GM21515 (cell line): ENCODE measurements around the gene CXCL17.
"Not testable (repeated sequence)": the region's sequence is repeated elsewhere in the genome, so short reads cannot be mapped to it uniquely, and the experiment has no call there.

ENCODE experiments used
- ATAC-seq: cut with Tn5 transposase; IDR thresholded peaks from one replicate; pipeline ENCODE4 v1.9.1; 2021; ENCODE audit not compliant: unreplicated experiment

CXCL17 gene

GRCh38 chr19:42466521-42467182 is 23.9 kb upstream of the CXCL17 start:
- ATAC-seq, result no peak

- no peak for ATAC-seq
These were observed 23.1 kb upstream of the CXCL17 start for GRCh38 chr19:42465827-42466280.

GRCh38 chr19:42461700-42462324 is 19.1 kb upstream of the CXCL17 start:
- ATAC-seq, result no peak

- ATAC-seq, result not testable (repeated sequence)
These were observed 18.5 kb upstream of the CXCL17 start for GRCh38 chr19:42461231-42461630.

- ATAC-seq, result no peak
These were observed 17.2 kb upstream of the CXCL17 start for GRCh38 chr19:42459926-42460325.

GRCh38 chr19:42455621-42456081 is 12.9 kb upstream of the CXCL17 start:
- ATAC-seq, result no peak

GRCh38 chr19:42455086-42455485 is 12.3 kb upstream of the CXCL17 start:
- no peak for ATAC-seq

- no peak for ATAC-seq
These were observed 9.8 kb upstream of the CXCL17 start for GRCh38 chr19:42452590-42452989.

- ATAC-seq, result peak; percentile 74
These were observed 7.7 kb upstream of the CXCL17 start for GRCh38 chr19:42450314-42450934.

- ATAC-seq, result not testable (repeated sequence)
These were observed 5.6 kb upstream of the CXCL17 start for GRCh38 chr19:42448306-42448705.

GRCh38 chr19:42445948-42446347 is 3.2 kb upstream of the CXCL17 start:
- ATAC-seq, result no peak

- no peak for ATAC-seq
These were observed 1.2 kb upstream of the CXCL17 start for GRCh38 chr19:42443944-42444398.

GRCh38 chr19:42441049-42441445 is 1.7 kb downstream of the CXCL17 start:
- no peak for ATAC-seq

GRCh38 chr19:42440357-42441048 is 2.2 kb downstream of the CXCL17 start:
- no peak for ATAC-seq

GRCh38 chr19:42436006-42436405 is 6.7 kb downstream of the CXCL17 start:
- no peak for ATAC-seq

- no peak for ATAC-seq
These were observed 7.4 kb downstream of the CXCL17 start for GRCh38 chr19:42435316-42435715.

- no peak for ATAC-seq
These were observed 9.1 kb downstream of the CXCL17 start for GRCh38 chr19:42433503-42434260.

GRCh38 chr19:42431486-42431885 is 11.3 kb downstream of the CXCL17 start:
- no peak for ATAC-seq

- no peak for ATAC-seq
These were observed 14.1 kb downstream of the CXCL17 start for GRCh38 chr19:42428676-42429075.

- ATAC-seq, result no peak
These were observed 15.4 kb downstream of the CXCL17 start, which contains the start of gene LIPE for GRCh38 chr19:42427313-42427712. Gene LIPE (minus strand): TSS chr19:42427388. CDS start chr19:42427149, 239 bp downstream.

- ATAC-seq, result no peak
These were observed 16.1 kb downstream of the CXCL17 start for GRCh38 chr19:42426643-42427042.
